Lower leg skin (tissue), 3 donors: ENCODE data around the gene MDFIC.

Experiments
- CTCF ChIP-seq, 3 donors: fragments of 450-650 bp; IDR thresholded peaks; one replicate each; pipeline ENCODE4 v1.5.1; 2016; ENCODE audit warnings: antibody characterized with exemption in 3 of 3, mild to moderate bottlenecking in 3 of 3, moderate library complexity in 2 of 3
- POLR2A ChIP-seq, 2 donors: fragments of 450-650 bp; IDR thresholded peaks; one replicate each; pipeline ENCODE4 v1.6.1; 2016 to 2017; ENCODE audit warnings: antibody characterized with exemption in 2 of 2, mild to moderate bottlenecking in 1 of 2, moderate library complexity in 1 of 2

- TF ChIP-seq CTCF (IDR thresholded peaks at IDR 0.05) (no peak), POLR2A (IDR thresholded peaks at IDR 0.05) (no peak)
Observed at GRCh38 chr7:114969096-114969495, 47.2 kb downstream of the MDFIC start.
